Right lobe of liver (tissue), 6 donors: Measurements from ENCODE around the gene RGS3. TPM values are rescaled to one million over a fixed set of nuclear protein-coding genes. Genes with fewer than 3 reads are reported as not detected.

Experiments
- ATAC-seq, 4 donors: fragments of 200-7000 bp; cut with Tn5 transposase; one replicate each; pipeline ENCODE4 v1.9.1; 2020; ENCODE audit warnings: mild to moderate bottlenecking in 4 of 4, moderate library complexity in 4 of 4
- DNase-seq, 3 donors: peaks; one replicate each; pipeline ENCODE4 v3.0.0-alpha.2; 2020
- H3K27ac ChIP-seq, 3 donors: fragments of 200-600 bp; one replicate each; pipeline ENCODE4 v1.8.0; 2022
- H3K27me3 ChIP-seq, 2 donors: fragments of 200-600 bp; one replicate each; pipeline ENCODE4 v1.8.0; 2022
- H3K36me3 ChIP-seq, 4 donors: fragments of 200-600 bp; sonication (generic) in 1 of 4; one replicate each; pipeline versions ENCODE4 v1.5.1 to v1.8.0; 2017 to 2022; ENCODE audit warnings: control low read depth in 1 of 4
- H3K4me1 ChIP-seq, 4 donors: fragments of 200-600 bp; sonication (generic) in 1 of 4; one replicate each; pipeline versions ENCODE4 v1.5.1 to v1.8.0; 2017 to 2022; ENCODE audit warnings: control low read depth in 1 of 4
- H3K4me3 ChIP-seq, 3 donors: fragments of 200-600 bp; one replicate each; pipeline ENCODE4 v1.8.0; 2022
- H3K9me3 ChIP-seq, 4 donors: fragments of 200-600 bp; sonication (generic) in 1 of 4; one replicate each; pipeline versions ENCODE4 v1.5.1 to v1.8.0; 2017 to 2022; ENCODE audit warnings: control low read depth in 1 of 4
- POLR2A ChIP-seq: fragments of 450-650 bp; IDR thresholded peaks from one replicate; pipeline ENCODE4 v1.6.1; 2017; ENCODE audit warnings: antibody characterized with exemption, mild to moderate bottlenecking
- WGBS: methylation state at CpG from one replicate; pipeline ENCODE4 v1.1.6; 2018; ENCODE audit warnings: low coverage, low lambda C conversion rate; ENCODE audit not compliant: insufficient coverage; ENCODE audit errors: missing lambda C conversion rate; 5-methylcytosine and 5-hydroxymethylcytosine counted together
- intact Hi-C, 2 donors: fragments of 100-400 bp; cut with DNase I; formaldehyde crosslinking; loops; one replicate each; pipeline versions ENCODE4 v1.11.2 to v1.14.1; 2022
- total RNA-seq, 6 experiments: library from RNA; depleted of rRNA in 2 of 6; stranded (reverse); fragments of >200 nt in 2 of 6; fragmentation: NEBNext Ultra II Directional in 3 of 6; extraction: Animal tissue kit (Norgen Biotek cat#: 25700) in 3 of 6; gene quantifications; one replicate each; pipeline versions ENCODE4 v1.1.0 to v1.2.4, GENCODE V29; 2016 to 2023
- TF ChIP-seq, protein P1 (sequence below), 4 donors: fragments of 200-600 bp in 3 of 4; fragments of 450-650 bp in 1 of 4; IDR thresholded peaks; one replicate each; pipeline versions ENCODE4 v1.5.1 to v1.8.0; 2016 to 2022; ENCODE audit warnings: antibody characterized with exemption in 4 of 4, mild to moderate bottlenecking in 2 of 4
- donor health status: DM: no; HTN: yes; CAD: no.
- donor health status: DM: no; HTN: no; CAD: no.
- donor health status: DM: no; HTN: no; CAD: no.
- donor health status: DM: no; HTN: yes; CAD: no.
- donor health status: DM: no; HTN: yes; CAD: no.

Gene RGS3
- total RNA-seq, 6 experiments from 2014 or later, result 19.0 to 60.3 (median 31.0) TPM

- TF ChIP-seq, protein P1, sequence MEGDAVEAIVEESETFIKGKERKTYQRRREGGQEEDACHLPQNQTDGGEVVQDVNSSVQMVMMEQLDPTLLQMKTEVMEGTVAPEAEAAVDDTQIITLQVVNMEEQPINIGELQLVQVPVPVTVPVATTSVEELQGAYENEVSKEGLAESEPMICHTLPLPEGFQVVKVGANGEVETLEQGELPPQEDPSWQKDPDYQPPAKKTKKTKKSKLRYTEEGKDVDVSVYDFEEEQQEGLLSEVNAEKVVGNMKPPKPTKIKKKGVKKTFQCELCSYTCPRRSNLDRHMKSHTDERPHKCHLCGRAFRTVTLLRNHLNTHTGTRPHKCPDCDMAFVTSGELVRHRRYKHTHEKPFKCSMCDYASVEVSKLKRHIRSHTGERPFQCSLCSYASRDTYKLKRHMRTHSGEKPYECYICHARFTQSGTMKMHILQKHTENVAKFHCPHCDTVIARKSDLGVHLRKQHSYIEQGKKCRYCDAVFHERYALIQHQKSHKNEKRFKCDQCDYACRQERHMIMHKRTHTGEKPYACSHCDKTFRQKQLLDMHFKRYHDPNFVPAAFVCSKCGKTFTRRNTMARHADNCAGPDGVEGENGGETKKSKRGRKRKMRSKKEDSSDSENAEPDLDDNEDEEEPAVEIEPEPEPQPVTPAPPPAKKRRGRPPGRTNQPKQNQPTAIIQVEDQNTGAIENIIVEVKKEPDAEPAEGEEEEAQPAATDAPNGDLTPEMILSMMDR (IDR thresholded peaks at IDR 0.05), result no peak
- TF ChIP-seq POLR2A, result no peak
- ATAC-seq, result no peak
Observed at GRCh38 chr9:113528811-113529210, 65.3 kb downstream of the RGS3 start.

GRCh38 chr9:113529336-113530009 lies 65.9 kb downstream of the RGS3 start:
- WGBS, result 95% methylated on average over 7 of the region's 7 CpGs

More at GRCh38 chr9:113528811-113529210, 65.3 kb downstream of the RGS3 start:
- Histone ChIP-seq H3K27me3 (no peaks in the 10 kb centered on the region), H3K36me3 (peaks cover 0 to 46% (median 0%) of the 10 kb centered on the region in 4 donors), H3K4me1 (peaks cover 0 to 4% (median 0%) of the 10 kb centered on the region in 4 donors), H3K27ac (no peak overlapping the region), H3K9me3 (no peaks in the 10 kb centered on the region), H3K4me3 (no peak overlapping the region)
- 100% methylated on average over 2 of the region's 2 CpGs for WGBS
- intact Hi-C loops, result loop anchor here in 1 of 2 donors (10.0 kb wide), 1 partner anchor 56 kb away; no protein-coding TSS in a partner anchor
- no peak for DNase-seq

GRCh38 chr9:113530022-113530635 lies 66.6 kb downstream of the RGS3 start:
- Histone ChIP-seq H3K27me3 (no peaks in the 10 kb centered on the region), H3K4me1 (peaks cover 0 to 4% (median 0%) of the 10 kb centered on the region in 4 donors), H3K4me3 (no peak overlapping the region), H3K9me3 (no peaks in the 10 kb centered on the region), H3K27ac (no peak overlapping the region), H3K36me3 (peaks cover 0 to 33% (median 0%) of the 10 kb centered on the region in 4 donors)
- ATAC-seq (no peak), DNase-seq (no peak)
- no peak for TF ChIP-seq POLR2A
- TF ChIP-seq, protein P1 (IDR thresholded peaks at IDR 0.05), result no peak
- WGBS, result 75% methylated on average over 4 of the region's 4 CpGs
- intact Hi-C loops, result no loop called here

More at GRCh38 chr9:113529336-113530009, 65.9 kb downstream of the RGS3 start:
- ATAC-seq (no peak), DNase-seq (no peak)
- Histone ChIP-seq H3K27ac (no peak overlapping the region), H3K4me1 (peaks cover 0 to 4% (median 0%) of the 10 kb centered on the region in 4 donors), H3K36me3 (peaks cover 0 to 39% (median 0%) of the 10 kb centered on the region in 4 donors), H3K27me3 (no peaks in the 10 kb centered on the region), H3K9me3 (no peaks in the 10 kb centered on the region), H3K4me3 (no peak overlapping the region)
- intact Hi-C loops, result loop anchor here in 1 of 2 donors (10.0 kb wide), 1 partner anchor 55 kb away; no protein-coding TSS in a partner anchor
- no peak for TF ChIP-seq POLR2A
- TF ChIP-seq, protein P1 (IDR thresholded peaks at IDR 0.05), result no peak

DNA sequence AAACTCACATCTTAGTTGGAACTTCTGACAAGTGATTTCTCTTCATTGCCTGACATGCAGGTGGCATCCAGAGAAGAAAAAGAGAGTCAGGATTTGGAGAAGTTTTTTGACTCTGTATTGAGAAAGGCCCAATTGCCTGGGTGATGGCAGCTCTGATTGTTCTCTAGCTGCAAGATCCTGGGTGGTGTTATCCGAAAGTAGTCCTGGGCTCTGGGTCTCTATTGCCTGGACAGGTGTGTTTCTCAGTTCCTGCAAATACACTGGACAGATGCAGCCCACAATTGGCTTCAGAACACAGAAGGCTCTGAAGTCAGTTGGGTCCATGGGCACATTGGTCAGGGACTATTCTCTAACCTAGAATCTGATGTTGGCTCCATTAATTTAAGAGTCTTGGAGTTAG lies 67.4 kb downstream of the RGS3 start:
- Histone ChIP-seq H3K4me1 (no peaks in the 10 kb centered on the region), H3K4me3 (no peak overlapping the region), H3K27me3 (no peaks in the 10 kb centered on the region), H3K36me3 (peaks cover 0 to 32% (median 0%) of the 10 kb centered on the region in 4 donors), H3K27ac (no peak overlapping the region), H3K9me3 (no peaks in the 10 kb centered on the region)
- ATAC-seq (no peak), DNase-seq (no peak)
- intact Hi-C loops, result no loop called here
- WGBS, result no CpG with 5 or more reads among the region's 1 CpG
- TF ChIP-seq POLR2A, result no peak
- TF ChIP-seq, protein P1 (IDR thresholded peaks at IDR 0.05), result no peak
